MM.1S (cell line): Measurements from ENCODE around the gene YJEFN3.

Experiments used
- DNase-seq: peaks from one replicate; pipeline ENCODE4 v3.0.0-alpha.2; 2015
- H2AFZ ChIP-seq: fragments of 300-600 bp; sonication (generic); 2 replicates; pipeline ENCODE4 v1.6.0; 2016; ENCODE audit warnings: antibody characterized with exemption, low read length
- H3F3A ChIP-seq: fragments of 300-600 bp; sonication (generic); 2 replicates; pipeline ENCODE4 v1.6.1; 2016; ENCODE audit warnings: mild to moderate bottlenecking, antibody characterized with exemption, low read length, moderate library complexity, mixed read lengths; ENCODE audit not compliant: insufficient read depth
- H3K27ac ChIP-seq: fragments of 300-600 bp; sonication (generic); 2 replicates; pipeline ENCODE4 v1.5.1; 2016; ENCODE audit warnings: mild to moderate bottlenecking, low read length
- H3K27me3 ChIP-seq: fragments of 300-600 bp; sonication (generic); replicated peaks from 2 replicates; pipeline ENCODE4 v1.6.0; 2016; ENCODE audit warnings: low read length; ENCODE audit not compliant: insufficient read depth
- H3K36me3 ChIP-seq: fragments of 300-600 bp; sonication (generic); replicated peaks from 2 replicates; pipeline ENCODE4 v1.6.1; 2016; ENCODE audit warnings: mild to moderate bottlenecking, low read length, mixed read lengths; ENCODE audit not compliant: insufficient read depth
- H3K4me1 ChIP-seq: fragments of 300-600 bp; sonication (generic); 2 replicates; pipeline ENCODE4 v1.6.1; 2016; ENCODE audit warnings: low read length, mixed read lengths
- H3K4me2 ChIP-seq: fragments of 300-600 bp; sonication (generic); 2 replicates; pipeline ENCODE4 v1.6.0; 2016; ENCODE audit warnings: low read depth, low read length
- H3K4me3 ChIP-seq: fragments of 300-600 bp; sonication (generic); 2 replicates; pipeline ENCODE4 v1.5.1; 2016; ENCODE audit warnings: low read length, mixed read lengths
- H3K79me2 ChIP-seq: fragments of 300-600 bp; sonication (generic); 2 replicates; pipeline ENCODE4 v1.6.1; 2016; ENCODE audit warnings: mixed run types, low read length, mixed read lengths
- H3K9ac ChIP-seq: fragments of 300-600 bp; sonication (generic); 2 replicates; pipeline ENCODE4 v1.6.1; 2016; ENCODE audit warnings: low read length, mixed read lengths
- H3K9me2 ChIP-seq: fragments of 300-600 bp; sonication (generic); replicated peaks from 2 replicates; pipeline ENCODE4 v1.6.1; 2016; ENCODE audit warnings: mild to moderate bottlenecking, low read length, mixed read lengths; ENCODE audit not compliant: insufficient read depth
- H3K9me3 ChIP-seq: fragments of 300-600 bp; sonication (generic); replicated peaks from 2 replicates; pipeline ENCODE4 v1.6.1; 2016; ENCODE audit warnings: mild to moderate bottlenecking, low read length, mixed read lengths; ENCODE audit not compliant: insufficient read depth
- H4K20me1 ChIP-seq: fragments of 300-600 bp; sonication (generic); 2 replicates; pipeline ENCODE4 v1.6.1; 2016; ENCODE audit warnings: mild to moderate bottlenecking, low read length, moderate library complexity, mixed read lengths; ENCODE audit not compliant: insufficient read depth
- EZH2 ChIP-seq: fragments of 300-600 bp; sonication (generic); optimal IDR thresholded peaks from 2 replicates; pipeline ENCODE3; 2017; ENCODE audit warnings: low read depth, mild to moderate bottlenecking, antibody characterized with exemption, low read length, mixed read lengths
- EZH2phosphoT487 ChIP-seq: fragments of 300-600 bp; sonication (generic); IDR thresholded peaks from 2 replicates; pipeline ENCODE4 v1.6.1; 2018; ENCODE audit warnings: antibody characterized with exemption, low read length
- TF ChIP-seq, protein P1 (sequence below): fragments of 300-600 bp; sonication (generic); IDR thresholded peaks from 2 replicates; pipeline ENCODE4 v1.5.1; 2016; ENCODE audit warnings: antibody characterized with exemption, low read length, mixed read lengths

The YJEFN3 gene

DNA sequence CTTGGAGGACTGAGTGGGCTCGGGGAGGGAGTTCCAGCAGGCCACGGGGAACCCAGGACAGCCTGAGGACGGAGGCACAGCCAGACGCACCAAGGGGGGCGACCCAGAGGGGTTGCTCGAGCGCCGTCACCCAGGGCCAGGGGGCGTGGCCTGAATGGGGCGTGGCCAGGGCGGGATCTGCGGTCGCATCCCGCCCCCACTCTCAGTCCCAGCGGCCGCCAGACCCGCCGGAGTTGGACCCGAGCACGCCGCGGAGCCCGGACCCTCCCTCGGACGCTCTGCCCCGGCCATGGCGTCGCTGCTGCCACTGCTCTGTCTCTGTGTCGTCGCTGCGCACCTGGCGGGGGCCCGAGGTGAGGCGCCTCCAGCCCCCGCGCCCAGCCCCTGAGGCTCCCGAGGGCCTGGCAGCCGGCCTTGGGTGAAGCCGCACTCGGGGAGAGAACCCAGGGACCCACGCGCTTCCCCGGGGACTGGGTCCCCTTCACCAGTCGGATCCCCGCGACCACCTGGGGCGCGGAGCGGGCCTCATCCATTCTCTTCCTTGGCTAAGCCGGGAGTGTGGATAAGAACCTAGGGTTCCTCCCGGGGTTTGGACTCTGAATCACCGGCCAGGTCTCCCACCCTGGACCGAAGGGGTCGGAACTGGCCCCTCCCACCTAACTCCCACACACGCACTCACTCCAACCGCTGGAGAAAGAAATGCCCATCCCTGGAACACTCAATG lies 9.5 kb downstream of the YJEFN3 start, which contains the start of gene CILP2:
Gene CILP2 (plus strand): TSS at position 205 of the 724 bp plus-strand sequence. CDS start 85 bp downstream, at position 290.
- no peaks in the 10 kb centered on the region for H3K4me1 ChIP-seq
- H3K4me3 ChIP-seq: no peak within 1 kb of the TSS
- H3K4me2 ChIP-seq: no peak within 1 kb of the TSS
- H3K79me2 ChIP-seq: no peaks in the 10 kb centered on the region
- no peaks in the 10 kb centered on the region for H3K9me2 ChIP-seq
- no peaks in the 10 kb centered on the region; the same call in 1 of the 2 replicates for H3K27me3 ChIP-seq
- H2AFZ ChIP-seq: no peak within 1 kb of the TSS
- no peaks in the 10 kb centered on the region for H3F3A ChIP-seq
- H3K9ac ChIP-seq: no peak within 1 kb of the TSS
- H3K9me3 ChIP-seq: no peaks in the 10 kb centered on the region
- no peak within 1 kb of the TSS for H3K27ac ChIP-seq
- H4K20me1 ChIP-seq: no peaks in the 10 kb centered on the region
- TF ChIP-seq EZH2phosphoT487 (no peak), EZH2 (no peak)
- TF ChIP-seq, protein P1, sequence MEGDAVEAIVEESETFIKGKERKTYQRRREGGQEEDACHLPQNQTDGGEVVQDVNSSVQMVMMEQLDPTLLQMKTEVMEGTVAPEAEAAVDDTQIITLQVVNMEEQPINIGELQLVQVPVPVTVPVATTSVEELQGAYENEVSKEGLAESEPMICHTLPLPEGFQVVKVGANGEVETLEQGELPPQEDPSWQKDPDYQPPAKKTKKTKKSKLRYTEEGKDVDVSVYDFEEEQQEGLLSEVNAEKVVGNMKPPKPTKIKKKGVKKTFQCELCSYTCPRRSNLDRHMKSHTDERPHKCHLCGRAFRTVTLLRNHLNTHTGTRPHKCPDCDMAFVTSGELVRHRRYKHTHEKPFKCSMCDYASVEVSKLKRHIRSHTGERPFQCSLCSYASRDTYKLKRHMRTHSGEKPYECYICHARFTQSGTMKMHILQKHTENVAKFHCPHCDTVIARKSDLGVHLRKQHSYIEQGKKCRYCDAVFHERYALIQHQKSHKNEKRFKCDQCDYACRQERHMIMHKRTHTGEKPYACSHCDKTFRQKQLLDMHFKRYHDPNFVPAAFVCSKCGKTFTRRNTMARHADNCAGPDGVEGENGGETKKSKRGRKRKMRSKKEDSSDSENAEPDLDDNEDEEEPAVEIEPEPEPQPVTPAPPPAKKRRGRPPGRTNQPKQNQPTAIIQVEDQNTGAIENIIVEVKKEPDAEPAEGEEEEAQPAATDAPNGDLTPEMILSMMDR: no peak
- no peak for DNase-seq
- H3K36me3 ChIP-seq: no peaks in the 10 kb centered on the region

DNA sequence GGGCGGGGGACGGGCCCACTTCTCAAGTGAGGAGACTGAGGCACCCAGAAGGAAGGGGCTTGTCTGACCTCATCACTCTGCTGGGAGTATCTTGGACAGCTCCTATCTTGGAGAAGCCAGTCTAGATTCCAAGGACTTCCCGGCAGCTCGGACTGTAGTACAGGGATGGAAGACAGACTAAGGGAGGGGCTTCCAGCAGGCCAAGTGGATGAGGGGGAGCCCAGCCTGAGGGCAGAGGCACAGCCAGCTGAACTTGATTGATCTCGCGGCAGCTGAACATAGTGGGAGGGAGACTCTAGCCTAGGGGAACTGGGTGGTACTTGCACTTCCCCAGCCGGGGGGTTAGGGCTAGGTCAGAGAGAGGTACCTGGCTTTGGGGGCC lies 10.1 kb downstream of the YJEFN3 start:
- H4K20me1 ChIP-seq: no peaks in the 10 kb centered on the region
- H3K79me2 ChIP-seq: no peaks in the 10 kb centered on the region
- no peak overlapping the region for H2AFZ ChIP-seq
- H3K9ac ChIP-seq: no peak overlapping the region
- TF ChIP-seq, protein P1: no peak
- TF ChIP-seq EZH2phosphoT487 (no peak), EZH2 (no peak)
- no peak overlapping the region for H3K27ac ChIP-seq
- no peaks in the 10 kb centered on the region for H3K36me3 ChIP-seq
- H3K27me3 ChIP-seq: no peaks in the 10 kb centered on the region; the same call in 1 of the 2 replicates
- H3K4me3 ChIP-seq: no peak overlapping the region
- no peaks in the 10 kb centered on the region for H3K9me3 ChIP-seq
- no peaks in the 10 kb centered on the region for H3K9me2 ChIP-seq
- no peaks in the 10 kb centered on the region for H3K4me1 ChIP-seq
- H3F3A ChIP-seq: no peaks in the 10 kb centered on the region
- no peak for DNase-seq
- H3K4me2 ChIP-seq: no peak overlapping the region

DNA sequence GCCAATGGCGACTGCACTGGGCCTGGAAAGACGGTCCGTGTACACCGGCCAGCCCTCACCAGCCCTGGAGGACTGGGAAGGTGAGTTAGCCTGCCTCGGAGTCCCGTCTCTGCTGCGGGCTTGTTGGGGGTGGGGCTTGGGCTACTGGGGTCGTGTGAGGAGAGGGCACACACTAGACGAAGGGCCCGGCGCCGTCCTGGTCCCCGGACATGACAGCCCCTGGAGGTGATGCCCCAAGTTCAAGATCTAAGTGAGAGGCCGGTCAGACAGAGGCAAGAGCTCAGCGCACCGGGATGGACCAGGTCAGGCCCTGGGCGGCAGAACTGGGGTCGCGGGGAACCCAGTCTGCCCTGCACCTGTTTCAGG lies 11.0 kb downstream of the YJEFN3 start:
- Histone ChIP-seq H3K27me3 (no peaks in the 10 kb centered on the region; the same call in 1 of the 2 replicates), H3K79me2 (no peaks in the 10 kb centered on the region), H3K27ac (no peak overlapping the region), H3K9me2 (no peaks in the 10 kb centered on the region), H3K36me3 (no peaks in the 10 kb centered on the region), H2AFZ (no peak overlapping the region), H3K9me3 (no peaks in the 10 kb centered on the region), H3K4me2 (no peak overlapping the region), H3K9ac (no peak overlapping the region), H3K4me3 (no peak overlapping the region), H3K4me1 (no peaks in the 10 kb centered on the region), H4K20me1 (no peaks in the 10 kb centered on the region), H3F3A (no peaks in the 10 kb centered on the region)
- TF ChIP-seq, protein P1: no peak
- no peak for TF ChIP-seq EZH2phosphoT487
- no peak for TF ChIP-seq EZH2
- no peak for DNase-seq
